ENCODE measurements around the gene PITHD1. TPM values are rescaled to one million over a fixed set of nuclear protein-coding genes. Genes with fewer than 3 reads are reported as not detected.

PITHD1 gene
- total RNA-seq, 1 donor from 2014 or later: 37.3 TPM

- no peak for FAIRE-seq
- Histone ChIP-seq H4K20me1 (ENCODE audit: insufficient read depth, low read length) (peaks cover 21% of the 10 kb centered on the region), H3K9me3 (ENCODE audit: insufficient read depth, low read depth, low read length) (no peaks in the 10 kb centered on the region), H3K4me1 (ENCODE audit: insufficient read depth, low read length) (peaks cover 11% of the 10 kb centered on the region), H3K4me3 (ENCODE audit: insufficient read depth, low read depth, low read length) (no peak overlapping the region), H3K4me2 (ENCODE audit: low read length) (no peak overlapping the region), H2AFZ (ENCODE audit: low read depth, low read length) (no peak overlapping the region), H3K27ac (ENCODE audit: low read depth, low read length) (no peak overlapping the region), H3K27me3 (ENCODE audit: insufficient read depth, low read length) (no peaks in the 10 kb centered on the region), H3K79me2 (ENCODE audit: insufficient read depth, low read length) (peaks cover 42% of the 10 kb centered on the region), H3K36me3 (ENCODE audit: insufficient read depth, low read length) (peaks cover 37% of the 10 kb centered on the region), H3K9ac (ENCODE audit: low read length) (no peak overlapping the region)
- Mint-ChIP-seq H3K27me3 (ENCODE audit: low read depth, unreplicated experiment) (no peaks in the 10 kb centered on the region), H3K9me3 (ENCODE audit: unreplicated experiment) (no peaks in the 10 kb centered on the region), H3K36me3 (ENCODE audit: low read depth, unreplicated experiment) (peaks cover 11% of the 10 kb centered on the region), H3K27ac (ENCODE audit: unreplicated experiment) (no peak overlapping the region), H3K4me3 (ENCODE audit: unreplicated experiment) (no peak overlapping the region), H3K4me1 (ENCODE audit: low read depth, unreplicated experiment) (peaks cover 5% of the 10 kb centered on the region)
- DNase-seq (ENCODE audit: low read depth): no peak
- TF ChIP-seq EZH2 (IDR thresholded peaks at IDR 0.05; ENCODE audit: insufficient read depth, low read length) (no peak), CTCF (IDR thresholded peaks at IDR 0.05; ENCODE audit: insufficient read depth, low read depth, low read length) (no peak)
Measured at GRCh38 chr1:23784846-23785245, 6.6 kb downstream of the PITHD1 start.

GRCh38 chr1:23787701-23788100 lies 9.5 kb downstream of the PITHD1 start:
- no peaks in the 10 kb centered on the region for H3K27me3 Mint-ChIP-seq (ENCODE audit: low read depth, unreplicated experiment)
- H3K4me3 Mint-ChIP-seq (ENCODE audit: unreplicated experiment): no peak overlapping the region
- Histone ChIP-seq H4K20me1 (ENCODE audit: insufficient read depth, low read length) (peaks cover 28% of the 10 kb centered on the region), H3K4me2 (ENCODE audit: low read length) (no peak overlapping the region), H3K4me1 (ENCODE audit: insufficient read depth, low read length) (peaks cover 21% of the 10 kb centered on the region), H3K9ac (ENCODE audit: low read length) (no peak overlapping the region), H3K79me2 (ENCODE audit: insufficient read depth, low read length) (peaks cover 37% of the 10 kb centered on the region), H3K4me3 (ENCODE audit: insufficient read depth, low read depth, low read length) (no peak overlapping the region), H3K27me3 (ENCODE audit: insufficient read depth, low read length) (no peaks in the 10 kb centered on the region), H2AFZ (ENCODE audit: low read depth, low read length) (no peak overlapping the region), H3K9me3 (ENCODE audit: insufficient read depth, low read depth, low read length) (no peaks in the 10 kb centered on the region), H3K36me3 (ENCODE audit: insufficient read depth, low read length) (peaks cover 37% of the 10 kb centered on the region), H3K27ac (ENCODE audit: low read depth, low read length) (no peak overlapping the region)
- no peak overlapping the region for H3K27ac Mint-ChIP-seq (ENCODE audit: unreplicated experiment)
- FAIRE-seq (no peak), DNase-seq (ENCODE audit: low read depth) (no peak)
- TF ChIP-seq CTCF (IDR thresholded peaks at IDR 0.05; ENCODE audit: insufficient read depth, low read depth, low read length): no peak
- no peak for TF ChIP-seq EZH2 (IDR thresholded peaks at IDR 0.05; ENCODE audit: insufficient read depth, low read length)
- no peaks in the 10 kb centered on the region for H3K9me3 Mint-ChIP-seq (ENCODE audit: unreplicated experiment)
- H3K36me3 Mint-ChIP-seq (ENCODE audit: low read depth, unreplicated experiment): peaks cover 9% of the 10 kb centered on the region
- H3K4me1 Mint-ChIP-seq (ENCODE audit: low read depth, unreplicated experiment): peaks cover 12% of the 10 kb centered on the region

GRCh38 chr1:23788695-23789094 lies 10.5 kb downstream of the PITHD1 start:
- FAIRE-seq: no peak
- TF ChIP-seq CTCF (IDR thresholded peaks at IDR 0.05; ENCODE audit: insufficient read depth, low read depth, low read length) (no peak), EZH2 (IDR thresholded peaks at IDR 0.05; ENCODE audit: insufficient read depth, low read length) (no peak)
- Histone ChIP-seq H3K4me3 (ENCODE audit: insufficient read depth, low read depth, low read length) (no peak overlapping the region), H3K9me3 (ENCODE audit: insufficient read depth, low read depth, low read length) (no peaks in the 10 kb centered on the region), H4K20me1 (ENCODE audit: insufficient read depth, low read length) (peaks cover 31% of the 10 kb centered on the region), H3K27me3 (ENCODE audit: insufficient read depth, low read length) (no peaks in the 10 kb centered on the region), H3K79me2 (ENCODE audit: insufficient read depth, low read length) (peaks cover 42% of the 10 kb centered on the region), H3K4me1 (ENCODE audit: insufficient read depth, low read length) (peaks cover 30% of the 10 kb centered on the region), H3K4me2 (ENCODE audit: low read length) (no peak overlapping the region), H3K36me3 (ENCODE audit: insufficient read depth, low read length) (peaks cover 36% of the 10 kb centered on the region), H3K27ac (ENCODE audit: low read depth, low read length) (no peak overlapping the region), H3K9ac (ENCODE audit: low read length) (no peak overlapping the region), H2AFZ (ENCODE audit: low read depth, low read length) (no peak overlapping the region)
- no peak for DNase-seq (ENCODE audit: low read depth)
- no peak overlapping the region for H3K4me3 Mint-ChIP-seq (ENCODE audit: unreplicated experiment)
- no peaks in the 10 kb centered on the region for H3K27me3 Mint-ChIP-seq (ENCODE audit: low read depth, unreplicated experiment)
- H3K9me3 Mint-ChIP-seq (ENCODE audit: unreplicated experiment): no peaks in the 10 kb centered on the region
- H3K27ac Mint-ChIP-seq (ENCODE audit: unreplicated experiment): no peak overlapping the region
- peaks cover 9% of the 10 kb centered on the region for H3K36me3 Mint-ChIP-seq (ENCODE audit: low read depth, unreplicated experiment)
- H3K4me1 Mint-ChIP-seq (ENCODE audit: low read depth, unreplicated experiment): peaks cover 12% of the 10 kb centered on the region
